CD14-positive monocyte (primary cell): ENCODE measurements around the gene PSMA6. TPM values are rescaled to one million over a fixed set of nuclear protein-coding genes. Genes with fewer than 3 reads are reported as not detected.

ENCODE experiments used
- DNase-seq, 3 donors: peaks; one replicate each; pipeline ENCODE4 v3.0.0-alpha.2; 2011 to 2022
- H2AFZ ChIP-seq: 2 replicates; pipeline ENCODE4 v1.6.0; 2012; ENCODE audit warnings: mild to moderate bottlenecking, low read depth, low read length, inconsistent platforms; ENCODE audit not compliant: insufficient read depth, poor library complexity, severe bottlenecking
- H3K27ac ChIP-seq, 2 donors: 1 replicate in 1 of 2; 2 replicates in 1 of 2; pipeline ENCODE4 v1.5.1; 2012 to 2013; ENCODE audit warnings: low read length in 2 of 2, control low read depth in 1 of 2, inconsistent platforms in 1 of 2, low read depth in 1 of 2, mild to moderate bottlenecking in 1 of 2
- H3K27me3 ChIP-seq, 2 donors: one replicate each; pipeline versions ENCODE4 v1.6.0 to v1.6.1; 2011 to 2013; ENCODE audit warnings: low read length in 2 of 2; ENCODE audit not compliant: control insufficient read depth in 2 of 2, insufficient read depth in 2 of 2
- H3K36me3 ChIP-seq, 2 donors: replicated peaks in 1 of 2; 1 replicate in 1 of 2; 2 replicates in 1 of 2; pipeline versions ENCODE4 v1.5.1 to v1.6.1; 2012 to 2013; ENCODE audit warnings: low read length in 2 of 2, control low read depth in 1 of 2, inconsistent platforms in 1 of 2, mild to moderate bottlenecking in 1 of 2; ENCODE audit not compliant: insufficient read depth in 2 of 2, control insufficient read depth in 1 of 2
- H3K4me1 ChIP-seq, 2 donors: 1 replicate in 1 of 2; 2 replicates in 1 of 2; pipeline versions ENCODE4 v1.5.1 to v1.6.1; 2012 to 2013; ENCODE audit warnings: low read length in 2 of 2, control low read depth in 1 of 2, inconsistent platforms in 1 of 2, mild to moderate bottlenecking in 1 of 2, moderate library complexity in 1 of 2; ENCODE audit not compliant: insufficient read depth in 2 of 2, control insufficient read depth in 1 of 2
- H3K4me2 ChIP-seq: replicated peaks from 2 replicates; pipeline ENCODE3; 2012; ENCODE audit warnings: low read length, moderate library complexity, mild to moderate bottlenecking; ENCODE audit not compliant: poor library complexity, severe bottlenecking; ENCODE audit errors: extremely low read depth
- H3K4me3 ChIP-seq, 3 experiments: fragments of 200-600 bp in 1 of 3; sonication (generic) in 1 of 3; replicated peaks in 1 of 3; 1 replicate in 2 of 3; 2 replicates in 1 of 3; pipeline ENCODE4 v1.5.1; 2011 to 2013; ENCODE audit warnings: low read length in 3 of 3, mild to moderate bottlenecking in 3 of 3, control low read depth in 2 of 3, low read depth in 2 of 3, inconsistent platforms in 1 of 3, moderate library complexity in 1 of 3
- H3K79me2 ChIP-seq: 2 replicates; pipeline ENCODE4 v1.6.0; 2012; ENCODE audit warnings: mild to moderate bottlenecking, control low read depth, inconsistent platforms, low read length, moderate library complexity; ENCODE audit not compliant: insufficient read depth
- H3K9ac ChIP-seq: 2 replicates; pipeline ENCODE4 v1.6.0; 2017; ENCODE audit warnings: low read length, mild to moderate bottlenecking; ENCODE audit not compliant: insufficient read depth, poor library complexity, severe bottlenecking
- H3K9me3 ChIP-seq, 2 donors: replicated peaks in 1 of 2; 1 replicate in 1 of 2; 2 replicates in 1 of 2; pipeline versions ENCODE4 v1.5.1 to v1.6.1; 2012 to 2013; ENCODE audit warnings: low read length in 2 of 2, control low read depth in 1 of 2; ENCODE audit not compliant: control insufficient read depth in 1 of 2, insufficient read depth in 1 of 2
- H4K20me1 ChIP-seq: 2 replicates; pipeline ENCODE4 v1.6.0; 2012; ENCODE audit warnings: mild to moderate bottlenecking, low read length, control low read depth, moderate library complexity; ENCODE audit not compliant: insufficient read depth
- H3K27ac Mint-ChIP-seq, 7 donors: one replicate each; pipeline ENCODE4 v1.8.0; 2020; ENCODE audit warnings: mild to moderate bottlenecking in 7 of 7, mixed read lengths in 7 of 7, moderate library complexity in 6 of 7, inconsistent platforms in 2 of 7
- H3K27me3 Mint-ChIP-seq, 3 donors: one replicate each; pipeline ENCODE4 v1.8.0; 2021 to 2022; ENCODE audit warnings: low read depth in 3 of 3, mild to moderate bottlenecking in 3 of 3, mixed read lengths in 3 of 3, moderate library complexity in 3 of 3, inconsistent platforms in 1 of 3
- H3K36me3 Mint-ChIP-seq, 2 donors: one replicate each; pipeline ENCODE4 v1.8.0; 2020; ENCODE audit warnings: mixed read lengths in 2 of 2, inconsistent platforms in 1 of 2, mild to moderate bottlenecking in 1 of 2
- H3K4me1 Mint-ChIP-seq: one replicate; pipeline ENCODE4 v1.8.0; 2020; ENCODE audit warnings: mild to moderate bottlenecking, mixed read lengths
- H3K4me3 Mint-ChIP-seq, 2 donors: one replicate each; pipeline ENCODE4 v1.8.0; 2020; ENCODE audit warnings: mild to moderate bottlenecking in 2 of 2, mixed read lengths in 2 of 2, moderate library complexity in 1 of 2
- H3K9me3 Mint-ChIP-seq, 7 donors: one replicate each; pipeline ENCODE4 v1.8.0; 2020 to 2022; ENCODE audit warnings: mixed read lengths in 7 of 7, mild to moderate bottlenecking in 6 of 7, moderate library complexity in 6 of 7, inconsistent platforms in 2 of 7
- CTCF ChIP-seq: fragments of 200-600 bp; IDR thresholded peaks from one replicate; pipeline ENCODE4 v1.8.0; 2022; ENCODE audit warnings: antibody characterized with exemption, mild to moderate bottlenecking
- WGBS: methylation state at CpG from one replicate; pipeline ENCODE4 v1.1.5; 2013; ENCODE audit warnings: missing lambda C conversion rate; ENCODE audit not compliant: insufficient coverage; 5-methylcytosine and 5-hydroxymethylcytosine counted together
- intact Hi-C, 2 donors: fragments of 100-400 bp; cut with micrococcal nuclease; formaldehyde crosslinking; loops; one replicate each; pipeline versions ENCODE4 v1.15.0 to v1.15.1; 2023
- polyA plus RNA-seq, 3 donors: library from polyadenylated mRNA; depleted of rRNA in 1 of 3; unstranded in 2 of 3; stranded (reverse) in 1 of 3; fragments of 300-500 nt in 2 of 3; fragments of >200 nt in 1 of 3; fragmentation: Illumina TruSeq in 2 of 3; gene quantifications; 1 replicate in 2 of 3; 2 replicates in 1 of 3; pipeline ENCODE4 v1.2.3, GENCODE V29; 2012 to 2021

Gene PSMA6
- polyA plus RNA-seq, 3 donors: 144 to 572 (median 480) TPM

DNA sequence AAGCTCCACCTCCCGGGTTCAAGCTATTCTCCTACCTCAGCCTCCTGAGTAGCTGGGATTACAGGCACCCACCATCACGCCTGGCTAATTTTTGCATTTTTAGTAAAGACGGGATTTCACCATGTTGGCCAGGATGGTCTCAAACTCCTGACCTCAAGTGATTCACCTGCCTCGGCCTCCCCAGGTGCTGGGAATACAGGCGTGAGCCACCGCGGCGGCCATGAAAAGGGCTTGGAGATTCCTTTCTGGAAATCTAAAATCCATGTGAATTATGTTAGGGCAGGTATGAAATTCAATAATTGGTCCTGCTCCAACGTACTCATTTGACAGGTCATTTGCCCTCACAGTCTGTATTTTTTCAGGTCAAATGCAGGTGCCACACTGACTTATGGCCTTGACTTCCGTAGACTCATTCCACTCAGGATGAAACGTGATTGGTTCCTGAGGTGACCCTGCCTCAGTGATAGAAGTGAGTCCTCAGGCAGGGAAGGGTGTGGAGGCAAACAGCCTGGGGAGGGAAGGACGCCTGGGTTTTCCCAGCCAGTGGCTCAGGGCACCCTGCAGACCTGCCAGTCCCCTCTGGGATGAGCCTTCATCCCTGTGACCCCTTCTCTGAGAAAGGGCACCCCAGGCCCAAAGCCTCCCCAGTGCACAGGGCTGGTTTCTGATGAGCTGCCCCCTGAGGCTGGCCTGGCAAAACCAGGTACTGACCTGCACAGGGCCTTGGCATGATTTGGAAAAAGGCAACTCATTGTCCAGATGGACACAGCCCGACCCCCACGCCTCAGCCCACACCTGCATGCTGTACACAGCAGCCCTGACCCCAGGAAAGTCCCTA lies 48.7 kb downstream of the PSMA6 start:
- peak overlapping the region in 1 of 2 donors; percentile 79 for H3K4me3 Mint-ChIP-seq
- H3K9ac ChIP-seq: peak overlapping the region; percentile 45
- H3K27me3 Mint-ChIP-seq: peaks cover 0 to 2% (median 1%) of the 10 kb centered on the region in 3 donors
- no peaks in the 10 kb centered on the region for H3K27me3 ChIP-seq
- no peaks in the 10 kb centered on the region for H3K9me3 ChIP-seq
- H2AFZ ChIP-seq: peak overlapping the region; percentile 81
- no peaks in the 10 kb centered on the region for H4K20me1 ChIP-seq
- H3K4me1 ChIP-seq: peaks cover 79 to 85% of the 10 kb centered on the region in 2 donors
- peak overlapping the region in 1 of 3 experiments; percentile 46 for H3K4me3 ChIP-seq
- peak overlapping the region; percentile 72 for H3K4me2 ChIP-seq
- no peaks in the 10 kb centered on the region for H3K36me3 ChIP-seq
- H3K4me1 Mint-ChIP-seq: peaks cover 80% of the 10 kb centered on the region
- H3K9me3 Mint-ChIP-seq: no peaks in the 10 kb centered on the region
- WGBS: 89% methylated on average over 10 of the region's 14 CpGs
- no peak for TF ChIP-seq CTCF
- intact Hi-C loops: loop anchor here (5.0 to 10.0 kb wide), 2 partner anchors 39 to 64 kb away; partner anchors contain the start of gene NFKBIA (in 1 of the 2)
- peak overlapping the region; percentile 69 to 78 for H3K27ac ChIP-seq
- H3K79me2 ChIP-seq: no peaks in the 10 kb centered on the region
- no peak for DNase-seq
- peaks cover 2 to 3% of the 10 kb centered on the region in 2 donors for H3K36me3 Mint-ChIP-seq
- H3K27ac Mint-ChIP-seq: peak overlapping the region; percentile 86 to 93 (median 90)

DNA sequence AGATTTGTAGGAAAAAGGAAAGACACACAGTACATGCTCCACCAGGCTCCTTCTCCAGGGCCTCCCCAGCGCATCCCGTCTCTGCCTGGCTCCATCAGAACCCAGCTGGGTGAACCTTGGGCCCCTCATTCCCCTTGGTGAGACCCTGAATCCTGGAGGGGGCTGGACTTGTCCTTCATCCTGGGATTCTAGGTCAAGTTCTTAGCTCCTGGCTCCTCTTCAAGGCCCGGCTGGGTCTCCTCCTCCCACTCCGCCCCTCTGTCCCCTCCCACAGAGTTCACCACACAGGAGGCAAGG lies 49.2 kb downstream of the PSMA6 start:
- H3K9me3 Mint-ChIP-seq: no peaks in the 10 kb centered on the region
- Histone ChIP-seq H3K4me2 (peak overlapping the region; percentile 35), H2AFZ (peak overlapping the region; percentile 74)

More for the DNA sequence above, 49.2 kb downstream of the PSMA6 start:
- Histone ChIP-seq H3K27ac (peak overlapping the region; percentile 69 to 78), H3K4me1 (peaks cover 73 to 80% of the 10 kb centered on the region in 2 donors), H3K27me3 (no peaks in the 10 kb centered on the region), H3K9ac (peak overlapping the region; percentile 45), H4K20me1 (no peaks in the 10 kb centered on the region), H3K79me2 (no peaks in the 10 kb centered on the region), H3K36me3 (no peaks in the 10 kb centered on the region), H3K9me3 (no peaks in the 10 kb centered on the region), H3K4me3 (peak overlapping the region in 1 of 3 experiments; percentile 46)
- intact Hi-C loops: loop anchor here (5.0 to 10.0 kb wide), 2 partner anchors 39 to 63 kb away; partner anchors contain the start of gene NFKBIA (in 1 of the 2)
- H3K36me3 Mint-ChIP-seq: peaks cover 2 to 3% of the 10 kb centered on the region in 2 donors
- 10% methylated on average over 3 of the region's 4 CpGs for WGBS
- peak overlapping the region in 1 of 2 donors; percentile 79 for H3K4me3 Mint-ChIP-seq
- peaks cover 74% of the 10 kb centered on the region for H3K4me1 Mint-ChIP-seq
- peak overlapping the region; percentile 83 to 93 (median 90) for H3K27ac Mint-ChIP-seq
- H3K27me3 Mint-ChIP-seq: peaks cover 0 to 2% (median 1%) of the 10 kb centered on the region in 3 donors
- no peak for DNase-seq
- TF ChIP-seq CTCF: no peak
